ENCODE measurements around the gene ZNF639. TPM values are rescaled to one million over a fixed set of nuclear protein-coding genes. Genes with fewer than 3 reads are reported as not detected.

ZNF639 gene
- total RNA-seq, 1 donor from 2014 or later = 44.6 TPM

GRCh38 chr3:179332240-179332639, 9.4 kb downstream of the ZNF639 start:
- peaks cover 21% of the 10 kb centered on the region for H3K36me3 Mint-ChIP-seq (ENCODE audit: low read depth)
- no peak for DNase-seq (ENCODE audit: low read depth, low spot score)
- no peak overlapping the region for H3K4me3 Mint-ChIP-seq
- no peaks in the 10 kb centered on the region for H3K27me3 Mint-ChIP-seq (ENCODE audit: low read depth)
- no peaks in the 10 kb centered on the region for H3K4me1 Mint-ChIP-seq
- no peaks in the 10 kb centered on the region for H3K9me3 Mint-ChIP-seq
- no peak for TF ChIP-seq CTCF (conservative IDR thresholded peaks at IDR 0.05)
- H3K27ac Mint-ChIP-seq (ENCODE audit: unreplicated experiment) = no peak overlapping the region

- no peaks in the 10 kb centered on the region for H3K4me1 Mint-ChIP-seq
- H3K9me3 Mint-ChIP-seq = no peaks in the 10 kb centered on the region
- no peaks in the 10 kb centered on the region for H3K27me3 Mint-ChIP-seq (ENCODE audit: low read depth)
- H3K27ac Mint-ChIP-seq (ENCODE audit: unreplicated experiment) = no peak overlapping the region
- TF ChIP-seq CTCF (conservative IDR thresholded peaks at IDR 0.05) = no peak
- no peak for DNase-seq (ENCODE audit: low read depth, low spot score)
- peaks cover 25% of the 10 kb centered on the region for H3K36me3 Mint-ChIP-seq (ENCODE audit: low read depth)
- H3K4me3 Mint-ChIP-seq = no peak overlapping the region
Observed at GRCh38 chr3:179333084-179333483, 10.3 kb downstream of the ZNF639 start.

GRCh38 chr3:179336345-179336929, 13.6 kb downstream of the ZNF639 start:
- Mint-ChIP-seq H3K4me3 (no peak overlapping the region), H3K27ac (ENCODE audit: unreplicated experiment) (no peak overlapping the region), H3K4me1 (no peaks in the 10 kb centered on the region), H3K9me3 (no peaks in the 10 kb centered on the region), H3K36me3 (ENCODE audit: low read depth) (peaks cover 22% of the 10 kb centered on the region), H3K27me3 (ENCODE audit: low read depth) (no peaks in the 10 kb centered on the region)
- no peak for DNase-seq (ENCODE audit: low read depth, low spot score)
- TF ChIP-seq CTCF (conservative IDR thresholded peaks at IDR 0.05) = no peak

- peak within 1 kb of the TSS; percentile 98 for H3K27ac Mint-ChIP-seq (ENCODE audit: unreplicated experiment)
- peak; percentile 75 for DNase-seq (ENCODE audit: low read depth, low spot score)
- H3K36me3 Mint-ChIP-seq (ENCODE audit: low read depth) = peaks cover 2% of the 10 kb centered on the region
- H3K4me1 Mint-ChIP-seq = peaks cover 22% of the 10 kb centered on the region
- H3K4me3 Mint-ChIP-seq = peak within 1 kb of the TSS; percentile 99
- H3K9me3 Mint-ChIP-seq = no peaks in the 10 kb centered on the region
- no peaks in the 10 kb centered on the region for H3K27me3 Mint-ChIP-seq (ENCODE audit: low read depth)
- TF ChIP-seq CTCF (conservative IDR thresholded peaks at IDR 0.05) = no peak
Observed at GRCh38 chr3:179347345-179348194, 24.7 kb downstream of the ZNF639 start, which contains the start of gene MFN1. MFN1 (plus strand) TSS chr3:179347709; CDS start chr3:179348852, 1,143 bp downstream.

GRCh38 chr3:179348325-179349013, 25.6 kb downstream of the ZNF639 start:
- TF ChIP-seq CTCF (conservative IDR thresholded peaks at IDR 0.05) = no peak
- H3K4me1 Mint-ChIP-seq = peaks cover 22% of the 10 kb centered on the region
- no peaks in the 10 kb centered on the region for H3K27me3 Mint-ChIP-seq (ENCODE audit: low read depth)
- H3K36me3 Mint-ChIP-seq (ENCODE audit: low read depth) = peaks cover 2% of the 10 kb centered on the region
- DNase-seq (ENCODE audit: low read depth, low spot score) = no peak
- H3K27ac Mint-ChIP-seq (ENCODE audit: unreplicated experiment) = peak overlapping the region; percentile 8
- no peaks in the 10 kb centered on the region for H3K9me3 Mint-ChIP-seq
- peak overlapping the region; percentile 99 for H3K4me3 Mint-ChIP-seq

Measured in neural crest cell (in vitro differentiated cells).